ENCODE data around the gene NF2.
A peak's percentile ranks its signal among the peaks of the same experiment; 100 is the strongest.
"Not testable (repeated sequence)": the region's sequence is repeated elsewhere in the genome, so short reads cannot be mapped to it uniquely, and the experiment has no call there.

Gene NF2

DNA sequence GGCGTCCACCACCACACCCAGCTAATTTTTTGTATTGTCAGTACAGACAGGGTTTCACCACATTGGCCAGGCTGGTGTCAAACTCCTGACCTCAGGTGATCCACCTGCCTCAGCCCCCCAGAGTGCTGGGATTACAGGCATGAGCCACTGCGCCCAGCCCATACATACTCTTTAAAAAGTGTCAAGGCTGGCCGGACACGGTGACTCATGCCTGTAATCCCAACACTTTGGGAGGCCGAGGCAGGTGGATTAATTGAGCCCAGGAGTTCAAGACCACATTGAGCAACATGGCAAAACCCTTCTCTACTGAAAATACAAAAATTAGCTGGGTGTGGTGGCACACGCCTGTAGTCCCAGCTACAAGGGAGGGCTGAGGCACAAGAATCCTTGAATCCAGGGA is 9.0 kb upstream of the NF2 start:
- DNase-seq: not testable (repeated sequence)

DNA sequence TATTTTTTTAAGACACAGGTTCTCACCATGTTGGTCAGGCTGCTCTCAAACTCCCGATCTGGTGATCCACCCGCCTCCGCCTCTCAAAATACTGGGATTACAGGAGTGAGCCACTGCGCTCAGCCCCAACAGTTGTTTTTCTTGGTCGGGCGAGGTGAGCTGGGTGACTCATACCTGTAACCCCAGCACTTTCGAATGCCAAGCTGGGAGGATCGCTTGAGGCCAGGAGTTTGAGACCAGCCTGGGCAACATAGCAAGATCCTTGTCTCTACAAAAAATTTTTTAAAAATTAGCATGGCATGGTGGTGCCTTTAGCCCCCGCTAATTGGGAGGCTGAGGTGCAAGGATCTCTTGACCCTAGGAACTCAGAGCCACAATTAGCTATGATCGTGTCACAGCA is 7.0 kb upstream of the NF2 start:
- no peak for DNase-seq

DNA sequence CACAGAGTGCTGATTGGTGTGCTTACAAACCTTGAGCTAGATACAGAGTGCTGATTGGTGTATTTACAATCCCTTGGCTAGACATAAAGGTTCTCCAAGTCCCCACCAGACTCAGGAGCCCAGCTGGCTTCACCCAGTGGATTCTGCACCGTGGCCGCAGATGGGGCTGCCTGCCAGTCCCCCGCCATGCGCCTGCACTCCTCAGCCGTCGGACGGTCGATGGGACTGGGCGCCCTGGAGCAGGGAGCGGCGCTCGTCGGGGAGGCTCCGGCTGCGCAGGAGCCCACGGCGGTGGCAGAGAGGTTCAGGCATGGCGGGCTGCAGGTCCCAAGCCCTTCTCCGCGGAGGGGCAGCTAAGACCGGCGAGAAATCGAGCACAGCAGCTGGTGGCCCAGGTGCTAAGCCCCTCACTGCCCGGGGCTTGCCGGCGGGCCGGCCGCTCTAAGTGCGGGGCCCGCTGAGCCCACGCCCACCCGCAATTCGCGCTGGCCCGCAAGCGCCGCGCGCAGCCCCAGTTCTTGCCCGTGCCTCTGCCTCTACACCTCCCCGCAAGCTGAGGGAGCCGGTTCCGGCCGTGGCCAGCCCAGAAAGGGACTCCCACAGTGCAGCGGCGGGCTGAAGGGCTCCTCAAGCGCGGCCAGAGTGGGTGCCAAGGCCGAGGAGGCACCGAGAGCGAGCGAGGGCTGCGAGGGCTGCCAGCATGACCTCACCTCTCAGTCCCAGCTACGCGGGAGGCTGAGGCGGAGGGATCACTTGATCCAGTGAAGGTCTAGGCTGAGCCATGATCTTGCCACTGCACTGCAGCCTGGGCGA is 5.4 kb upstream of the NF2 start:
- not testable (repeated sequence) for DNase-seq

DNA sequence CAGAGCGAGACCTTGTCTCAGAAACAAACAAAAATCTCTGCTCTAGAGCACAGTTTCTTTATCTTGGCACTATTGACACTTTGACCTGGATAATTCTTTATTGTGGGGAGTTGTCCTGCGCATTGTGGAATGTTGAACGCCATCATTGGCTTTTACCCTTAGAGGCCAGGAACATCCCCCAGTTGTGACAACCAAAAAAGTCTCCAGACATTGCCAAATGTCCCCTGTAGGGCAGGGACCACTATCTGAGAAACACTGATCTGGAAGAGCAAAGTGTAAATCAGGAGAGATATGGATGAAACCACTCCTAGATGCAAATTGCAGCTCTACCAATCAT is 4.8 kb upstream of the NF2 start:
- no peak for DNase-seq

DNA sequence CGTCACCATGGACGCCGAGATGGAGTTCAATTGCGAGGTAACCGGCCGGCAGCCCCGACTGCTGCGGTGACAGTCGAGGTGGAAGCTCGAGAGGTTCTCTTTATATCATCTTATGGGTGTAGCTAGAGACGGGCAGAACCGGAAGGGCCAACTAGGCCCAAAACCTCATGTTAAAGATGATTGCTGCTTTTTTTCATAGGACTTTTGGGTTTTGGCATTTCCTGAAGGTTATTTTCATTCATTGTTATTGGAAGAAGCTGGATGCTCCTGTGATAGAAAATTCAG is 585 bp downstream of the NF2 start:
- peak in 2 of 56 donors; percentile 11 to 48 for DNase-seq

DNA sequence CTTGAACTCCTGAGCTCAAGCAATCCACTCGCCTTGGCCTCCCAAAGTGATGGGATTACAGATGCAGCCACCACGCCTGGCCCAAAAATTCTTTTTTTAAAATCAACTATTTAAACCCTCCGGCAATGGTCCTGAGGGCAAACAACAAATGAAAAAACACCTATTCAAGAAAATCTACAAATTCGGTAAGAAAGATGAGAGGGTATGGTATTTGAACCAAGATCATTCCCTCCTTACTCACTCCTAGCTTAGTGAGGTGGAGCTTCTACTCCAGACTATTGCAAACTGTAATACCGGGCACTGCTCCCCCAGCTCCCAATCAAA is 2.1 kb downstream of the NF2 start:
- DNase-seq: no peak

DNA sequence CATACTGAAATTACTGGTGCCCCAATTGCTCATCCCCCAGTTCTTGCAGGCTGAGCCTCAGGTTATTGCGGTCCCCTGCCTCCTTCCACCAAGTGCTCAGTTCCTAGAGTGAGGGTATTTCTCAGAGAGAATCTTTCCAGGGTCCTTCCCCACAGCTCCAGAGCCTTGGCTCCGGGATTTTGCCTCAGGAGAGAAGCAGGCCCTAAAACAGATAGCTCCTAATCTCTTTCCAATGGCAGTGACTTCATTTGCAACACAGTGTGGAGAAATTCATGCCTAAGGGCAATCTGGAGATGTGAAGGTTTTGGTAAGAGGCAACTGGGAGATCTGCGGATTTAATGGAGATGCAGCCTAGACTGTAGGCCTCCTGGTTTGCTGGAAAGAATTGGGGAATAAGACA is 2.9 kb downstream of the NF2 start:
- DNase-seq: no peak

DNA sequence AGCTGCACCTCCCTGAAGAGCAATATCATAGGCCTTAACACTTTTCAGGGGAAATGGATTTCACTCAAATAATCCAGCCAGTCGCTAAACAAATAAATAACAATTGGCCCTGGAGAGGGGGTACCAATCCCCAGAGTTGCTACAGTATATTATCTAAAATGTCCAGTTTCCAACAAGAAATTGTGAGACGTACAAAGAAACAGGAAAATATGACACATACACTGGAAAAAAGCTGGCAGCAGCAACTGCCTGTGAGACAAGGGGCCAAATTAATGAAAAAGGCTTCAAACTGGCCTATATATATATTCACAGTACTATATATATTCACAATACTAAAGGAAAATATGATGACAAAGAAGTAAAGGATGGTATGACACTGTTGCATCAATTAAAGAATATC is 4.0 kb downstream of the NF2 start:
- DNase-seq: no peak

DNA sequence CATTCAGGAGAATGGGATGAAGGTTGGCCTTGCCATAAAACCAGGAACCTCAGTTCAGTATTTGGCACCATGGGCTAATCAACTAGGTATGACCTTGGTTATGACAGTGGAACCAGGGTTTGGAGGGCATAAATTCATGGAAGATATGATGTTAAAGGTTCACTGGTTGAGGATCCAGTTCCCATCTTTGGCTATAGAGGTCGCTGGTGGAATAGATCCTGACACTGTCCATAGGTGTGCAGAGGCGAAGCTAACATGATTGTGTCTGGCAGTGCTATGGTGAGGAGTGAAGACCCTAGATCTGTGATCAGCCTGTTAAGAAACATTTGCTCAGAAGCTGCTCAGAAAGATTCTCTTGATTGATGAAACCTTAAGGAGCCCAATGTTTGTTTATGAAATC is 5.7 kb downstream of the NF2 start:
- DNase-seq: no peak

DNA sequence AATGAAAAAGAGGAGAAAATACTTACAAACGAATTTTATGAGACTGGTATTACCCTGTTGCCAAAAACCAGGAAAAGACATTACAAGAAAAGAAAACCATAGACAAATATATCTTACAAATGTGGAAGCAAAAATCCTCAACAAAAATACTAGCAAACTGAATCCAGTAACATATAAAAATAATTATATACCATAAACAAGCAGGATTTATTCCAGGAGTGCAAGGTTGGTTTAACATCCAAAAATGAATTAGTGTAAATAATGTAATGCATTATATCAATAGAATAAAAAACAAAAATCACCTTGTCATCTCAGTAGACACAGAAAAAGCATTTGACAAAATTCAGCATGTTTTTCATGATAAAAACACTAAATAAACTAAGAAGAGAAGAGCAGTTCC is 7.3 kb downstream of the NF2 start:
- DNase-seq: no peak

DNA sequence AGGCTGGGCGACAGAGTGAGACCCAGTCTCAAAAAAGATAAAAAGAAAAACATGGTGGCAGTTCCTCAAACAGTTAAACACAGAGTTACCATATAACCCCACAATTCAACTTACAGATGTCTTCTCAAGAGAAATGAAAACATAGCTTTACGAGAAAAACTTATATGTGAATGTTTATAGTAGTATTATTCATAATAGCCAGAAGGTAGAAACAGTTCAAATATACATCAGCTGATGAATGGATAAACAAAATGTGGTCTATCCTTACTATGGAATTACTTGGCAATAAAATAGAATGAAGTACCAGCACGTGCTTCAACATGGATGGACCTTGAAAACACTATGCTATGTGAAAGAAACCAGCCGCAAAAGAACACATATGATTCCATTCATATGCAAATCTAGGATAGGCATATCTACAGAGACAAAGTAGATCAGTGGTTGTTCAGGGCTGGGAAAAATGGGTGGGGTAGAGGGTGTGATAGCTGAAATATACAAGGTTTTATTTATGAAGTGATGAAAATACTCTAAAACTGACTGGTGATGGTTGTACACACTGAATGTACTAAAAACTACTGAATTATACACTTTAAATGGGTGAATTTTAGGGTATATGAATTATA is 12.4 kb downstream of the NF2 start:
- no peak for DNase-seq

DNA sequence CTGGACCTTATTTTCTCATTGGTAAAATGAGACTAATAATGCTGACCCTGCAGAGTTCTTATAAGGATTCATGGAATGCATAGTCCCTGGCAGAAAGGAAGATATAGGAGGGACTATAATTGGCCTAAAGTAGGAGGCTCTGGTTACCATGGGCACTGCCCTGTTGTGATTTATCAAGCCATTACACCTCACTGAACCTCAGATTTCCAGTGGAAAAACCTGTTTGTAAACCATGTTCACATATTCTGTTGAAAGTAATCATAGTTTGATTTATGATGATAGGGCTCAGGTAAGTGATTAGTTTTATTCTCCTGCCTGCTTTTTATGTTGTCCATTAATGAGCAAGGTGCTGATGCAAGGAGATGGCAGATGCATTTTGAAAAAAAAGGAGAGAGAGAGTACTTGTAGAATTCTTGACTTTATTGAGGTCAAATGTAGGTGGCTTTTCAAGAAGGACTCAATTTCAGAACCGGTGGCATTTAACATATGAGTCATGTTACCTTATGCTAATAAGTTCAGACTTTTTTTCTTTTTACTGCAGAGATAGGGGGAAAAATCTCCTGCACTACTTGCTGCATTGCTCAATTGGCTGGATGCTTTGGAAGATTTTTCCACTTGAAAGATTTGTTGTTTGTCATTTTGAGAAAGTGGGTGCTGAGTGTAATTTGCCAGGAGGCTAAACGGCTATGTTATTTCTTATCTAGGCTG is 14.6 kb downstream of the NF2 start:
- DNase-seq: no peak

DNA sequence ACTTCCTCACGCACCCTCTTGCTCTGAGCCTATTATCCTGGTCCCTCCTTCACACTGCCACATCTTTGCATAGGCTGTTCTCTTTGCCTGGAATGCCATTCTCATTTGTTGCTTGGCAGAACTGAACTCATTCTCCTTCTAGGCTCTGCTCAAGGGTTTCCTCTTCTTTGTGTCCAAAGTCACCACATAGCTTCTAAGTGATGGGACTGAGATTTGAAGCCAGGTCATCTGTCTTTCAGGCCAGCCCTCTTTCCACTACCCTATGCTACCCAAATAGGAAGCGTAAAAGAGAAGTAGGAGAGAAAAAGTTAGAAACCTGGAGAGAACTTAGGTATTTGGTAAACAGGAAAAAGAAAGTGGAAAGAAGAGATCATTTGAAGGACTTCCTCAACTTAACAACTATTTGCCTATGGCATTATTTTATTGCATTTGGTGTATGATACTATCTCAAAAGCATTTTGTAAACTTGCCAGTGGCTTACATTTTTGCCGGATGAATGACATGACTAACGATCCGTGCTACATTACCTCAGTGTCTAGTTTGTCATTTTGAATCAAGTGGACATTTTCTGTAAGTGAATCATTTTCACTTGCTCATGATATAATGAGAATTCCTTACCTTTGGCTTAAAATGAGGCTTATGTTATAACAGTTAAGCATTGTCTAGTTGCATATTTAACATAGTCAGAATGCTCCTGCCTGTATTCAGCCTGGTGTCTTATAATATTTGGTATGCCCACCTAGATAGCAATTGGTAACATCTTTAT is 18.5 kb downstream of the NF2 start:
- DNase-seq: no peak

DNA sequence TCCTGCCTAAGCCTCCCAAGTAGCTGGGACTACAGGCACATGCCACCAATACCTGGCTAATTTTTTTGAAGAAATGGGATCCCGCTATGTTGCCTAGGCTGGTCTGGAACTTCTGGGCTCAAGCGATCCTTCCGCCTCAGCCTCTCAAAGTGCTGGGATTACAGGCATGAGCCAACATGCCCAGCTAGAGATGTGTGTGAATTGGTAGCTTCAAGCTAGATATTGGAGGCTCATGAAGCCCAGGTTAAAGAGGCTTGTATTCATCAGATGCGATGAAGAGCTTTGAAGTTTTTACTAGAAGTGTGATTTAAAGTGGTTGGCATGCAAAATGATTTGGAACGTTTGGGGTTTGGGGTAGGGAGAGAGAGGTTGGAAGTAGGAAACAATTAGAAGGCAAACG is 19.6 kb downstream of the NF2 start:
- DNase-seq: no peak

DNA sequence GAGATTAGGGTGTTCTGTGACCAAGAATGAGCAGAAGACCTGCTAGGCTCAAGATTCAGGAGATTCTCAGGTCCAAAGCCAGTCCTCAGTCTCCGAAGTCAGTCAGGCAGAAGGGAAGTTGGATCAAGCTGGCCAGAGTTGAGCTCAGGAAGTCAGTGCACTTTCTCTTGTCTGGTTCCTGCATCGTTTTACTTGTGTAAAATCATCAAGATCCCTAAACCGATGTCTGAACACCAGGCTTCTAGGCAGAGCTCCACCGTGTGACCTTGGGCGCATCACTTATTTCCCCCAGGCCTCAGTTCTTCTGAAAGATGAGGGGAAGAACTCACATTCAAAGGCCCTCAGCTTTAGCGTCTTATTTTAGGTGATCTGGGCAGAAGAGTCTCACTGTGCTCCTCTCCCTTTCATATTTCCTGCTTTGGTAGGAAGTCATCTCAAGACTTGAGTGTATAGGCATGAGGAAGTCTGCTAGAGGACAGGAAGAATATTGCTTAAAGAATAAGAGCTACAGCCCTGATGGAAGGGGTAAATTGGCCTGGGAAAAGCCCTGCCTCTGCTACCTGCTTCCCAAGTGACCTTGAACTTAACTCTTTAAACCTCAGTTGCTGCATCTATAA is 20.2 kb downstream of the NF2 start:
- DNase-seq: no peak

DNA sequence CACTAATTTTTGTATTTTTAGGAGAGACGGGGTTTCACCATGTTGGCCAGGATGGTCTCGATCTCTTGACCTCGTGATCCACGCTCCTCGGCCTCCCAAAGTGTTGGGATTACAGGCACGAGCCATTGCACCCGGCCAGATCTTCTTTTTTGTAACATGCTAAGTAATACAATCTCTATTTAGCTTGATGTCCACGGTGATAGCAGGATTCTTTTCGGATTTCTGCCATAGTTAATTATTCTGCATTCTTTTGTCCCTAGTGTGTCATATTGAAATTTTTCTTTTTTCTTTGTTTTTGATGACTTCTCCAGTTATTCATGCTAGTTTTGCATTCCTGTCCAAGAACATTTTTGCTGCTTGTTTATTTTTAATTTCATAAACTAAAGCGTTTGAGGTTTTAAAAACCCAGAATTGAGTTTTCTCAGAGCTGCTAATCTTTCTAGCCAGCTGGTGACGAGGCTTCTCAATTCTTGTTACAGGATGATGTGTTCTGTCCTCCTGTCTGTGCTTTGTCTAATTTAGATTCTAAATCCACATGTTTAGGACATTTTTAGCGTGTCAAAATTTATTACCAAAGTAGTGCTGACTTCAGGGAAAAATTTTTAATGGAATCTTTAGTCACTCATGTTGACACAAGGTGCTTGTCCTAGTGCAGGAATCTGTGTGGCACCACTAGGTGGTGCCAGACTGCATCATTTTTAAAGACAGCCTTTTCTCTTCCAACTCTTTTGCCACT is 21.8 kb downstream of the NF2 start:
- DNase-seq: peak in 19 of 56 donors; percentile 2 to 61 (median 11)

DNA sequence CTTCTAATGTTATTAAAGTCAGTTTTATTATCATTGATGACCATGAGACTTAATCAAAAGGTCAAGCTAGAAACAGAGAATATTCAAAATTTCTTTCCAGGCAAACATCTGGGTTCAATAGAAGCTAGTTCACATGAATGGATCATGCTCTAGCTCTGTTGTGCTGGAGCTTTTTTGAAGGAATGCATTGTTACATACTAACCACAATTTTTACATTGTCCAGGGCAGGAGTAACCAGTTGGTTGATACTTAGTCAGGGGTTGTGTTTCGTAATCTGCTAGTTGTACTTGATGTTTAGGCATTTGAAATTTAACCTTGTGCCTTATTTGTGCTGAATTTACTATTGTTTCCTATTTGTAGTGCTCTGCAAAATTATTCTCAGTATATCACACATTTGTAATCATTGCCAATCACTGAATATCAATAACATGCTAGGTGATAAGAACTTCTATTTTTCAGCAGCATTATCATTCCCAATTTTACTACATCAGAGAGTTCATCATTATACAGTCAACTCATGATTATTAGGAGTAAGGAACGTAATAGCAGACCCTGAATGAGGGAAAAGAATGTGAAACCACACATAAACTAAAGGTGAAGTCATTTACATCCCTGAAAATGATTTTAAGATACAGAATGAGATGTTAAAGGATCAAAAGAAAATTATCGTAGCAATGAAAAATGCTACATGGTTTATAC is 23.2 kb downstream of the NF2 start:
- no peak for DNase-seq

DNA sequence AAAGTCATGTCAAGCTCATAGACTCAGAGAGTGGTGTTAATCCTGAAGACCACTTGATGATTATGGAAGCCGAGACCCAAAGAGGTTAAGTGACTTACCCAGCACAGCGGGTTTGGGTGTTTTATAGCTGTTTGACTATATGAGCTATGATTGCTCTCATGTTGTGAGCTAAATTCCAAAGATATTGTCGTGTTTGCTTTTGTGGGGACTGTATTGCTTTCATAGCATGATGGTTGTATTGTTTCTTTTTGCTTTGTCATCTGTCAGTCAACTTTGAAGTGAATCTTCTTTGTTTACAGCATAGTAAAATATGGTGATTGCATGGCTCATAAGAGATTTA is 23.7 kb downstream of the NF2 start:
- no peak for DNase-seq

DNA sequence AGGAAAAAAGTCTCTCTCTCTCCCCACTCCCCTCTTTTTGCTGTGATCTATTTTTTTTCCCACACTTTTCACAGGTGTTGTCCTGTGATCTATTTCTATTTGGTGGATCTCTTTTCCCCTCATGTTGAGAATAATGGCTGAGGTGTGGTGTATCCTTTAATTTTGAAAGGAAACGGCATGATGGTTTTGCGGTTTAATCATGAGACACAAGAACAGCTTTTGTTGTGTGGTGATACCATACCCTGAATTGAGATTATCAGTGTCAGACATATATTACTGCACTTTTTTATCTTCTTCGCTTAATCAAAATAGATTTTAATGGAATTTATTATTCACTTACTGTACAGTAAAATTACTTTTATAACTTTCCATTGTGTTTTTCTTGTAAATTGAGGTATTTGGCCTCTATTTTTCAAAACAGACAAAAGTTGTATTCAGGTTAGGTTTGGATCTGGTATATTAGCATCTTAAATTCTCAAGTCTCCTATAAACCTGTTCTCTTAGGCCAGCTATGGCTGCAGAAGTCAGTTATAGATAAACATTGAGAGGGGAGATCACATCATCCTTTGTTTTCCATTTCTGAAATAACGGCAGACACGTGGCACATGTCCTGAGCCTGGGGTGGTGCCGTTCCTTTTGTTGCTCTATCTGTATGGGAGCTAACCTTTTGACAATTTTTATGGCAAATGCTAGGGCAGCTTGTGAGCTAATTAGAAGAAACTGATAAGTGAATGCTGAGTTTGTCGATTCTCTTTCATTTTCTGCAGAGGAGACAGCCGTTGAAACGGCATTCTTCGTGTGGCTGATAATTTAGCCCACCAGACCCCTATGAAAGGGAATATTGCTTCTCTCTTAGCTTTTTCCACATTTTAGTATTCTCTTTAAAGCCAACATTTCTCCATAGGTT is 25.8 kb downstream of the NF2 start:
- DNase-seq: no peak
